NCI-H524 treated with DMSO at 0.1 percent for 48 hours (cell line): Measurements from ENCODE around the gene CSNK1A1.
"Not testable (repeated sequence)": the region's sequence is repeated elsewhere in the genome, so short reads cannot be mapped to it uniquely, and the experiment has no call there.

ENCODE experiments used
- DNase-seq: peaks from one replicate; lab custom pipeline; 2025; lab: John Stamatoyannopoulos, UW

Gene CSNK1A1

GRCh38 chr5:149529463-149529862 is 21.8 kb downstream of the CSNK1A1 start:
- DNase-seq = no peak

- peak; percentile 15 for DNase-seq
These were observed 22.8 kb downstream of the CSNK1A1 start for GRCh38 chr5:149528281-149529060.

GRCh38 chr5:149526845-149527590 is 24.2 kb downstream of the CSNK1A1 start:
- DNase-seq = no peak

- no peak for DNase-seq
These were observed 29.2 kb downstream of the CSNK1A1 start for GRCh38 chr5:149521739-149522685.

DNA sequence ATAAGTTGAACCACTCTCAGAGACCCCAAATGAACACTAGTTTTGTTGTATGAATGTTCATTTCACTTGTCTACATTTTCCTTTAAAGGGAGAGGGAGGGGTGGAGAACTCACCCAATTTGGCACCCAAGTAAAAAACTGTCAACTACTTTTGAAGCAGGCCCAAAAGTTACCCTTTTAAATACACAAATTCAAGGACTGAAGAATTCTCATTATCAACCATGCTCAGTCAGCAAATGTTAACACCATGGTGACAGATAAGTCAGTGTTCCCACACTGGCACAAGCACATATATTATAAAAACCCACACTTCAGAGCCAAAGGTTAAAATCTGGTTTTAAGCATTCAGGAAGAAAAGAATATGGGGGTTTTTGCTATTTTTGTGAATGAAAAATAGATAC is 31.6 kb downstream of the CSNK1A1 start:
- no peak for DNase-seq

GRCh38 chr5:149518620-149519019 is 32.6 kb downstream of the CSNK1A1 start:
- no peak for DNase-seq

DNA sequence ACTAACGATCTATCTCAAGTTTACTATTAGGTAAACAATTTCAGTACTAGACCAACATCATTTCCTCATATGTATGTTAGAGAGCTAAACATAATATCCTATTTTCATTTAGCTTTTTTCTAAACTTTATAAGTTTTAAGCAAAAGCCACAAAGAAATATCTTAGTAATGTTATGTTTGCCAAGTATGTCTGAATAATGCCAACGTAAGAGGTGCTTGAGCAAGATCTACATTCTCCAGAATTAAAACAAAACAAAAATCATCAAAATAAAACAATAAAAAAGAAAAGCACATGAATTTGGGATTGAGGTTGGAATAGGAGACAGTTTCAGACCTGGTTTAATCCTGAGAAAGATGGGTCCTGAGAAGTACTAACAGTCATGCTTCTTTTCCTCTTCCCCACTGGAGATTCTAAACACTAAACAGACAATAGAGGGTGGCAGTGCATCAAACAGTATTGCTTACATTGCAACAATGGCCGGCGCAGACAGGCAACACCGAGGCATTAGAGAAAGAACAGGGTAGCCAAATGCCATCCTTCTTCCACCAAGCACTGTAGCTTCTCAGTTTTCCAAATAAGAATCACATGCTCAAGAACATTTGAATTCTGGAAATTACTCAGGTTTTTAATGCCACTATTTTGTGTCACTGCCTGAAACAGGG is 33.6 kb downstream of the CSNK1A1 start:
- DNase-seq = no peak

DNA sequence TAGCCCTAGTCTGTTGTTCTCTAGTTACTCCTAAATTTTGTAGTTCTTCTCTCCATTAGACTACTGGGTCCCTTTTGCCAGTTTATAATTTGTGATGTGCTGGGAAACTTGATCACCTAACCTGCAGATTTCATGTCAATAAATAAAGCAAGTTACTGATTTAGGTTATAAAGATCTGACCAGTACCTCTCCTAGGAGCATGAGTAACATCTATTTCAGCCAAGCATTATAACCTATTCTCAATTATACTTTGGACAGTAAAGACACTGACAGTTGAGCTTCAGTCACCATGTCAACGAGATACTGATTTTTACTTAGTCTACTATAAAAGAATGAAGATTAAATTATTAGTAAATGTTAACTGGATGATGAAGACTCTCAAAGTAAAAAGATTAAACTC is 36.7 kb downstream of the CSNK1A1 start:
- no peak for DNase-seq

DNA sequence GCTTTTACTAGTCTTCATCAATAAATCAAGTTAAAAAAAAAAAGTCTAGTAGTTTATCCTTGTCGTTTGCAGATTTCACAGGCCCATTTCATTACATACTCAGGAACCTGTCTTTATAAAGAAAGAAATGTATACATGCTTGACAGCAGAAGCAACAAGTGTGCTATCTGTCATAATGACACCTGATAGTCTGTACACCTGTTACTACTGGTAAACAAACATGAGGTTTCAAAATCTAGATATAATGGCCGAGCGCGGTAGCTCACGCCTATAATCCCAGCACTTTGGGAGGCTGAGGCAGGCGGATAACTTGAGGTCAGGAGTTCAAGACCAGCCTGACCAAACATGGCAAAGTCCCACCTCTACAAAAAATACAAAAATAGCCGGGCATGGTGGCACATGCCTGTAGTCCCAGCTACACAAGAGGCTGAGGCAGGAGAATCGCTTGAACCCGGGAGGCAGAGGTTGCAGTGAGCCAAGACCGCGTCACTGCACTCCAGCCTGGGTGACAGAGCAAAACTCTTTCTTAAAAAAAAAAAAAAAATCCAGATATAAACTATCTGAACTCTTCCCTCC is 37.8 kb downstream of the CSNK1A1 start:
- DNase-seq = not testable (repeated sequence)

- DNase-seq = no peak
These were observed 41.1 kb downstream of the CSNK1A1 start for GRCh38 chr5:149510136-149510535.

GRCh38 chr5:149504677-149505076 is 46.6 kb downstream of the CSNK1A1 start:
- DNase-seq = no peak

DNA sequence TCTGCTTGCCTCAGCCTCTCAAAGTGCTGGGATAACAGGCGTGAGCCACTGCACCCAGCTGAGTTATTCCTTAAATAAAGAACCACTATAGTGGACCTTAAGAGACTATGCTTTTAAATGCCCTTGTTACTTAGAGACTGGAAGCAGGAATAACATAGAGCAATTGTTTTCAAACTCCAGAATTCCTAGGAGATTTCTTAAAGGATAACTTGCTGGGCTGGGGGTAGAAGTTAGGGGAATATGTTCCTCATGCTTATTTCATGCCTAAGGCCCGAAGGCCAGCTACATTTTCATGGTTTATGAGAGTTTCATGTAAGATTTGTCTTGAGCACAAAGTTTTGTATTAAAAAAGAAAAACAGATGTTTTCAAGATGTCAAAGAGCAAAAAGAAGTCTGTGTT is 48.2 kb downstream of the CSNK1A1 start:
- DNase-seq = no peak

DNA sequence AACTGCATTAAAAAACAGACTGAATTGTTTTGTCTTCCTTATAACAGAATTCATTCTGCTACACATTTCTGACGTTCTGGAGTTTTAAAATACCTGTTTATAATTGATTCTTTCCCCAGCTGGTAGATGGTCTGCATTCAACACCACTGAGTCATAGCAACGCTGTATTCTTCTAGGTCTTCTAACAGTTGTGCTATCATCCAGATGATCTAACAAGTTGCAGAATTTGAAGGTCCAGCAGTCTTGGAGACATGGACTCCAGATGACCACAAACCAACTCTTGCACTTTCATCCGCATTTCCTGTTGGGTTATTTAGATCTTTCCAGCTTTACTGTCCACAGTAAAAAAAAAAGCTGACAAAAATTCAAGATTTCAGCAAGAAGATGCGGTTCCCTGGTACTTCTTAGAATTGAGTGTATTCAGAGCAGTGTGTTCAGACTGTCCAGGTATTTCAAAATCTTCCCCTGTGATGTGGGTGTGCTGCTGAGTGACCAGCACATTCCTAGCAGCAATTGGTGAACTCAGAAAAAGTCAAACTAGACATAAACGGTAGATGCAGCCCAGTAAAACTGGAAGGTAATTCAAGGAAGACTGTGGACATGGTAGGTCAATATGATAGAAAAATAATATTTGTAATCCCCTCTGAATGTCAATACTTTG is 50.2 kb downstream of the CSNK1A1 start:
- DNase-seq = no peak

DNA sequence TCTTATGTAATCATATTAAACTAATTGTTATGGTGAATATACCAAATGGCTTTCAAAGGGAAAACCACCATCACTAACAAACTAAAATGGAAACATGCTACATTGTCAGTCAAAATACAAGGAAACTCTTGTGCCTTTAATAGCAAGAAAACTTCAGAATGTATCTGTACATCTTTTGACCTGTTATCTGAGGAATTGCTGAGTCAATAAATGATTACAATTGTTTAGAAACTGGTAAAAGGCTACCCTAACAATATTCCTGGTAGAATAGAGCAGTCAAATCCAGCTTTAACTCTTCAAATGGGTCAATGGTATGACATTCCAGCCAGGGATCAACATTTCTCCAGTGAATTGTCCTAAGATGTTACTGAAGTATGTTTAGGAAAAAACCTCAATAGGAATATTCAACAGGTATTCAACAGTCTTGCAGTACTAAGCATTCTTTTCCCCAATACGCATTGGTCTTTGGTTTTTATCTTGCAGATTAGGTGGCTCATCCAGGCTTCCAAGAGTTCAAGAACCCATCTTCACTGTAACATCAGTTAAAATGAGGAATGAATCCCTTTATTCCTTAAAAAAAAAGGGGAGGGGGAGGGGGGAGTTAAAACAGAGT is 52.4 kb downstream of the CSNK1A1 start:
- DNase-seq = no peak

DNA sequence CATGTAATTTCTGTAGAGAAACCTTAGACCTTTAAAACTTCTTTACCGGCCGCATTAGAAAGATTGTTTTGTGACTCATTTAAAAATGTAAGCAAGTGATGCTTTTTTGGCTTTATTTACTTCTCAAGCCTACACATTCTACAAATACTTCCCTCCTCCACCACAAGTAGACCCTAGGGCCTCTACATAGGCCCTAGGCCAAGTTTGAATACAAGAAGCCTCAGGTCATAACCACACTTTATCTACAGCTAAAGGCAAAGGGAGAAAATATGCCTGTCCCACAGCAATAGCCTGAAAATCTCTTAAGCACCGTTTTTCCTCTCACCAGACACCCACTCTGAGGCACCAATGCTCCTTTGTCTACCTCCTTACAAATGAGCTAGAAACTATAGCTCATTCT is 53.9 kb downstream of the CSNK1A1 start:
- DNase-seq = no peak

DNA sequence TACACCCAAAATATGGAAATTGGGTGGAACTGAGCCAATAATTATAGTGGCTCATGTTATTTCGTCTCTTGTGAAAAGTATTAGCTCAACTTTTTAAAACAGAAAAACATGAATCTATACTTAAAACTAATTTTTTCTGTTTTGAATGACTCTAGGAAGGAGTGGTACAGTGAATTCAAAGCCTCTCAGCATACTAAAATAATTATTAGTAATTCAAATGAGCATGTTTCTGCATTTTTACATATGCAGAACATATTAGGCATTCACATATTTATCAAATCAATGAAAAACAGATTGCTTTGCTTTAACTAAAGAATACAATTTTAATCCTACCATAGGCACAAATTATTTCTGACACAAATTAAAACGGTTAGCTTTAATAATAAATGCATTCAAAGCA is 54.3 kb downstream of the CSNK1A1 start:
- no peak for DNase-seq

DNA sequence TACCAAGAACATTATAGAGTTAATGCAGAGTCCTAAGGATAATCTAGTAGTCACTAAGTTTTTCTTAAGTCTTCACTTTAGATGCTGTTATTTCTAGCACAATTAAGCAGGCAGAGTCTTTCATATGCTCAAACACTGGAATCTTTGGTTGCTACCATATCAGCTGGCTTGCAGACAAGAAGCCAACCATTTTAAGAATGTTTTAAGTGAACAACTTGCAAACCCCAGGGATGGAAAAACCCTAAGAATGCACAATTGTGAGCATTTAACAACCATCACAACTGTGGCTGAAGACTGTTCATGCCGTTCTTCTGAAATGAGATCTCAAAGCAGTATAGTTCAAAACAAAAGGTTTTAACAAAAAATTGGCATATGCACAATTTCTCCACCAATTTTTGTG is 55.1 kb downstream of the CSNK1A1 start:
- DNase-seq = no peak

GRCh38 chr5:149495673-149496072 is 55.6 kb downstream of the CSNK1A1 start:
- DNase-seq = no peak

- no peak for DNase-seq
These were observed 57.9 kb downstream of the CSNK1A1 start for GRCh38 chr5:149493316-149493715.

GRCh38 chr5:149492781-149493180 is 58.5 kb downstream of the CSNK1A1 start:
- DNase-seq = no peak
